Tibial nerve (tissue), 4 donors: Measurements from ENCODE around the gene PROCA1. TPM values are rescaled to one million over a fixed set of nuclear protein-coding genes. Genes with fewer than 3 reads are reported as not detected.

Experiments used
- DNase-seq, 2 donors: peaks; one replicate each; pipeline ENCODE4 v3.0.0-alpha.2; 2019; ENCODE audit warnings: low spot score in 2 of 2
- H3K27ac ChIP-seq, 4 donors: fragments of 200-600 bp; sonication (generic) in 3 of 4; one replicate each; pipeline ENCODE4 v1.5.1; 2017 to 2019; ENCODE audit warnings: mild to moderate bottlenecking in 1 of 4
- H3K27me3 ChIP-seq, 2 donors: fragments of 200-600 bp; sonication (generic) in 1 of 2; one replicate each; pipeline versions ENCODE4 v1.5.1 to v1.6.0; 2017 to 2019
- H3K36me3 ChIP-seq, 3 donors: fragments of 200-600 bp; sonication (generic); one replicate each; pipeline ENCODE4 v1.5.1; 2018 to 2019
- H3K4me1 ChIP-seq, 4 donors: fragments of 200-600 bp; sonication (generic) in 3 of 4; one replicate each; pipeline ENCODE4 v1.5.1; 2017 to 2019
- H3K4me3 ChIP-seq, 4 donors: fragments of 200-600 bp; sonication (generic) in 3 of 4; one replicate each; pipeline ENCODE4 v1.5.1; 2017 to 2019; ENCODE audit warnings: mild to moderate bottlenecking in 1 of 4, moderate library complexity in 1 of 4
- H3K9me3 ChIP-seq, 4 donors: fragments of 200-600 bp; sonication (generic) in 3 of 4; one replicate each; pipeline ENCODE4 v1.5.1; 2017 to 2019
- CTCF ChIP-seq, 5 experiments: fragments of 200-600 bp in 3 of 5; fragments of 450-650 bp in 2 of 5; sonication (generic) in 3 of 5; IDR thresholded peaks; one replicate each; pipeline ENCODE4 v1.5.1; 2016 to 2019; ENCODE audit warnings: antibody characterized with exemption in 5 of 5, mild to moderate bottlenecking in 3 of 5, moderate library complexity in 2 of 5
- EP300 ChIP-seq, 2 donors: sonication (generic); formaldehyde crosslinking; IDR thresholded peaks; one replicate each; pipeline ENCODE4 v1.6.1; 2017; ENCODE audit warnings: antibody characterized with exemption in 2 of 2, mild to moderate bottlenecking in 1 of 2
- POLR2A ChIP-seq, 2 donors: fragments of 450-650 bp; IDR thresholded peaks; one replicate each; pipeline ENCODE4 v1.6.1; 2017; ENCODE audit warnings: antibody characterized with exemption in 2 of 2, mild to moderate bottlenecking in 2 of 2, moderate library complexity in 2 of 2
- WGBS, 2 donors: methylation state at CpG; one replicate each; pipeline ENCODE4 v1.1.5; 2018; 5-methylcytosine and 5-hydroxymethylcytosine counted together
- total RNA-seq, 4 donors: library from RNA; depleted of rRNA; stranded (reverse); fragments of >200 nt; gene quantifications; one replicate each; pipeline ENCODE4 v1.1.0, GENCODE V29; 2016

PROCA1 gene
- total RNA-seq, 4 donors from 2014 or later = 2.1 to 6.3 (median 4.6) TPM

GRCh38 chr17:28734712-28735241 is 23.1 kb upstream of the PROCA1 start:
- 85% methylated on average over 10 of the region's 10 CpGs for WGBS, 2 donors
- Histone ChIP-seq H3K27ac (no peak overlapping the region), H3K9me3 (no peaks in the 10 kb centered on the region), H3K4me3 (no peak overlapping the region), H3K36me3 (peaks cover 0 to 4% (median 0%) of the 10 kb centered on the region in 3 donors), H3K27me3 (no peaks in the 10 kb centered on the region), H3K4me1 (peaks cover 0 to 10% (median 4%) of the 10 kb centered on the region in 4 donors)
- TF ChIP-seq CTCF (IDR thresholded peaks at IDR 0.05) = no peak
- DNase-seq = no peak

GRCh38 chr17:28733346-28733745 is 21.7 kb upstream of the PROCA1 start:
- TF ChIP-seq EP300 (IDR thresholded peaks at IDR 0.05) (no peak), POLR2A (IDR thresholded peaks at IDR 0.05) (no peak), CTCF (IDR thresholded peaks at IDR 0.05) (no peak)
- H3K4me3 ChIP-seq = no peak overlapping the region
- no peaks in the 10 kb centered on the region for H3K9me3 ChIP-seq
- peaks cover 0 to 4% (median 0%) of the 10 kb centered on the region in 3 donors for H3K36me3 ChIP-seq
- H3K27ac ChIP-seq = peak overlapping the region in 2 of 4 donors; percentile 47 to 60
- no peaks in the 10 kb centered on the region for H3K27me3 ChIP-seq
- H3K4me1 ChIP-seq = peaks cover 0 to 16% (median 7%) of the 10 kb centered on the region in 4 donors
- 45 to 65% methylated on average over 1 of the region's 1 CpG for WGBS, 2 donors
- DNase-seq = no peak

GRCh38 chr17:28729950-28730330 is 18.3 kb upstream of the PROCA1 start:
- TF ChIP-seq EP300 (IDR thresholded peaks at IDR 0.05) (no peak), CTCF (IDR thresholded peaks at IDR 0.05) (no peak), POLR2A (IDR thresholded peaks at IDR 0.05) (no peak)
- Histone ChIP-seq H3K4me1 (peaks cover 0 to 39% (median 22%) of the 10 kb centered on the region in 4 donors), H3K27me3 (no peaks in the 10 kb centered on the region), H3K4me3 (no peak overlapping the region), H3K9me3 (no peaks in the 10 kb centered on the region), H3K36me3 (no peaks in the 10 kb centered on the region), H3K27ac (peak overlapping the region in 1 of 4 donors; percentile 97)
- DNase-seq = no peak
- 77 to 78% methylated on average over 11 of the region's 11 CpGs for WGBS, 2 donors

- Histone ChIP-seq H3K27ac (peak within 1 kb of the TSS; percentile 91 to 100 (median 96)), H3K36me3 (peaks cover 0 to 13% (median 7%) of the 10 kb centered on the region in 3 donors), H3K9me3 (no peaks in the 10 kb centered on the region), H3K4me1 (peaks cover 0 to 47% (median 22%) of the 10 kb centered on the region in 4 donors), H3K27me3 (no peaks in the 10 kb centered on the region), H3K4me3 (peak within 1 kb of the TSS; percentile 41 to 85 (median 68))
- 1% methylated on average over 61 to 63 of the region's 64 CpGs for WGBS, 2 donors
- DNase-seq = peak; percentile 96 to 99
- TF ChIP-seq POLR2A (IDR thresholded peaks at IDR 0.05) (peak; percentile 79 to 85), EP300 (IDR thresholded peaks at IDR 0.05) (peak; percentile 82 to 93), CTCF (IDR thresholded peaks at IDR 0.05) (peak in 2 of 5 experiments; percentile 20 to 32)
Measured at GRCh38 chr17:28728364-28729200, 16.9 kb upstream of the PROCA1 start, which contains the start of gene NEK8. NEK8 (plus strand) TSS chr17:28728788; CDS start chr17:28728814, 26 bp downstream.
